CD4-positive, alpha-beta T cell treated with Interleukin-17A for 1 hour (primary cell): ENCODE results near the gene XK.
"Not testable (repeated sequence)": the region's sequence is repeated elsewhere in the genome, so short reads cannot be mapped to it uniquely, and the experiment has no call there.

Experiments
- DNase-seq: peaks from one replicate; pipeline ENCODE4 v3.0.0-alpha.2; 2020

The XK gene

GRCh38 chrX:37759351-37759750, 73.8 kb downstream of the XK start:
- no peak for DNase-seq

GRCh38 chrX:37759878-37760418, 74.4 kb downstream of the XK start:
- no peak for DNase-seq

DNA sequence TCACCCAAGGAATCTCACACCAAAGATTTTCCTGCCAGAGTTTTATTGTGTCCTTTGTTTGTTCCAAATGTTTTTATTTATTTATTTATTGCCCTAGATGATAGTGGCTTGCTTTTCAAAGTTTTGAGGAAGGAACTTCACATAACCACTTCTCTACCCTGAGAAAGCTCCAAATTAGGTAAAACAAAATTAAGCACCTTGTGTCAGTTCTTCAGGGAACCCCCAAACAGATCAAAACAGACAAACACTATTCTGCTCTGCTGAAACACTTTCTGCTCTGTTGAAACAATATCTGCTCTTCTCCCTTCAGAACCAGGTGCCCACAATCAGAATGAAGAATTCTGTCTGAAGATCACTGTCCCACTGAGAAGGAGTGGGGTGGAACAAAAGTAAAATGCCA, 77.8 kb downstream of the XK start:
- DNase-seq: no peak

GRCh38 chrX:37765507-37765906, 79.9 kb downstream of the XK start:
- no peak for DNase-seq

GRCh38 chrX:37767430-37767829, 81.8 kb downstream of the XK start:
- no peak for DNase-seq

DNA sequence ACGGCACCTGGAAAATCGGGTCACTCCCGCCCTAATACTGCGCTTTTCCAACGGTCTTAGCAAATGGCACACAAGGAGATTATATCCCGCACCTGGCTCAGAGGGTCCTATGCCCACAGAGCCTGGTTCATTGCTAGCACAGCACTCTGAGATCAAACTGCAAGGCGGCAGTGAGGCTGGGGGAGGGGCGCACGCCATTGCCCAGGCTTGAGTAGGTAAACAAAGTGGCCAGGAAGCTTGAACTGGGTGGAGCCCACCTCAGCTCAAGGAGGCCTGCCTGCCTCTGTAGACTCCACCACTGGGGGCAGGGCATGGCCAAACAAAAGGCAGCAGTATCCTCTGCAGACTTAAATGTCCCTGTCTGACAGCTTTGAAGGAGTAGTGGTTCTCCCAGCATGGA, 83.3 kb downstream of the XK start:
- not testable (repeated sequence) for DNase-seq

- DNase-seq: no peak
Observed at GRCh38 chrX:37776283-37776986, 90.8 kb downstream of the XK start.

DNA sequence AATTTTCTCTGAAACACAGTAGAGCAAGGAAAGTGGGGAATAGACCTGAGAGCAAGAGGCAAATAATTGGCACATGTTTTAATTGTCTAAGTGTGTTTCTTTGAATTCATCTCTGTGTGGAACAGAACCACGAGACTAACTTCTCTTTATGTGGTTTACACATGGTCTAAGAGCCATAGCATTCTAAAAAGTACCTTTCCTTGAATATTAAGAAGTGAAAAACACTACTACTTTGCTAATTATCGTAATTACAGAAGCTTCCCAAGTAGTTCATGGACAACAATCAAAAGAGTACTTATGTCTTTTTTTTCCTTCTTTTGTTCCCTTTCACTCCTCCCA, 91.4 kb downstream of the XK start:
- no peak for DNase-seq

DNA sequence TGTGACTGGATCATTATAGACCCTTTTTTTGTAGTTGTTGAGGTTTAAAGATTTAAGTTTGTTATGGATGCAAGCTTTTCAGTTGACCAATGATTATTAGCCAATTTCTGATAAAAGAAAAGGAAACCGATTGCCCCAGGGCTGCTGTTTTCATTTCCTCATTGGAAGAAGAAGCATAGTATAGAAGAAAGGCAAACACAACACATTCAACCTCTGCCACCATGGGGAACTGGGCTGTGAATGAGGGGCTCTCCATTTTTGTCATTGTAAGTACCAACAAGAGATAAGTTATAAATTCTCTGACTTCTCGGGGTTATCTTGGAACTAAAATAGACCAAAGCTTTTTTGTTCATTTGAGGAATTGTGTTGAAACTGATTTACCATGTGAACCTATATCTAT, 94.3 kb downstream of the XK start, which contains the start of gene CYBB:
TSS of gene CYBB (plus strand) at position 203 of the 400 bp plus-strand sequence. CDS start at position 222, 19 bp downstream.
- no peak for DNase-seq

DNA sequence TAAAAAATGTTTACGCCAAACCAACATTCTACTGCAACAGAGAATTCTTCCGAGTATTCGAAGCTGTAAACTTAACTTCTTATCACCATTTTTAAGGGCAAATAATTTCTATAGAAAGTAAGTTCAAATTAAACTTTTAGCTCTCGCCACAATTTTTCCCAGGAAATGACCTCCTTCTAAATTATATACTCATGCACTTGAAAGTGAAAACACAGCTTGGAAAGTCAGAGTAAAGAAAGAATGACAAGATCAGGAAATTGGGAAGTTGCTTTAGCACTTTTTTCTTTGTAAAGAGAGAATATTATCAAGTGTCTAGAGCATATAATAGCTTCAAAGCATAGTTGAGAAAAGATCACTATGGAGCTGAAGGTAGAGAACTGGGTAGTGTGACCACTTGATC, 95.5 kb downstream of the XK start:
- DNase-seq: no peak
